Heart left ventricle (tissue), 16 donors: ENCODE measurements around the gene CD160. TPM values are rescaled to one million over a fixed set of nuclear protein-coding genes. Genes with fewer than 3 reads are reported as not detected.
"Not testable (repeated sequence)": the region's sequence is repeated elsewhere in the genome, so short reads cannot be mapped to it uniquely, and the experiment has no call there.

Experiments used
- ATAC-seq, 4 donors: fragments of 200-7000 bp; cut with Tn5 transposase; one replicate each; pipeline ENCODE4 v1.9.1; 2020 to 2022; ENCODE audit warnings: moderate library complexity in 4 of 4, mild to moderate bottlenecking in 3 of 4, moderate number of reproducible peaks in 1 of 4
- DNase-seq, 5 donors: peaks; one replicate each; pipeline ENCODE4 v3.0.0-alpha.2; 2020
- H3K27ac ChIP-seq, 12 donors: fragments of 200-600 bp; sonication (generic) in 4 of 12; one replicate each; pipeline versions ENCODE4 v1.5.0 to v1.8.0; 2016 to 2022; ENCODE audit warnings: mild to moderate bottlenecking in 2 of 12
- H3K27me3 ChIP-seq, 9 donors: fragments of 200-600 bp; sonication (generic) in 2 of 9; one replicate each; pipeline versions ENCODE4 v1.5.1 to v1.8.0; 2016 to 2022; ENCODE audit warnings: mild to moderate bottlenecking in 3 of 9
- H3K36me3 ChIP-seq, 9 donors: fragments of 200-600 bp; sonication (generic) in 2 of 9; one replicate each; pipeline versions ENCODE4 v1.5.0 to v1.8.0; 2018 to 2022; ENCODE audit warnings: mild to moderate bottlenecking in 2 of 9
- H3K4me1 ChIP-seq, 12 donors: fragments of 200-600 bp; sonication (generic) in 4 of 12; one replicate each; pipeline versions ENCODE4 v1.5.0 to v1.8.0; 2016 to 2022; ENCODE audit warnings: mild to moderate bottlenecking in 3 of 12
- H3K4me3 ChIP-seq, 12 donors: fragments of 200-600 bp; sonication (generic) in 4 of 12; one replicate each; pipeline versions ENCODE4 v1.5.0 to v1.8.0; 2017 to 2022; ENCODE audit warnings: mild to moderate bottlenecking in 9 of 12, moderate library complexity in 4 of 12
- H3K9me3 ChIP-seq, 12 donors: fragments of 200-600 bp; sonication (generic) in 4 of 12; one replicate each; pipeline versions ENCODE4 v1.5.0 to v1.8.0; 2016 to 2022; ENCODE audit warnings: mild to moderate bottlenecking in 1 of 12
- POLR2A ChIP-seq, 2 donors: fragments of 450-650 bp; IDR thresholded peaks; one replicate each; pipeline ENCODE4 v1.6.1; 2017; ENCODE audit warnings: antibody characterized with exemption in 2 of 2, mild to moderate bottlenecking in 2 of 2, moderate library complexity in 2 of 2
- WGBS, 4 donors: extraction: QIAGEN DNeasy Blood & Tissue Kit in 2 of 4; methylation state at CpG; one replicate each; pipeline versions ENCODE4 v1.1.5 to v1.1.7; 2013 to 2018; 5-methylcytosine and 5-hydroxymethylcytosine counted together
- intact Hi-C, 10 donors: fragments of 100-400 bp; cut with DNase I; formaldehyde crosslinking; loops; one replicate each; pipeline versions ENCODE4 v1.11.1 to v1.14.2; 2022
- long read RNA-seq, 3 donors: library from polyadenylated mRNA; unstranded; transcript quantifications; one replicate each; pipeline ENCODE4 v2.0.0, GENCODE V29; 2020 to 2021
- polyA plus RNA-seq, 2 donors: library from polyadenylated mRNA; stranded (reverse); fragments of 200-250 nt; gene quantifications; one replicate each; pipeline ENCODE4 v1.2.3, GENCODE V29; 2013
- total RNA-seq, 9 donors: library from RNA; depleted of rRNA in 2 of 9; stranded (reverse); fragments of >200 nt in 2 of 9; fragmentation: NEBNext Ultra II Directional in 3 of 9; extraction: Animal tissue kit (Norgen Biotek cat#: 25700) in 3 of 9; gene quantifications; one replicate each; pipeline versions ENCODE4 v1.1.0 to v1.2.4, GENCODE V29; 2016 to 2023
- TF ChIP-seq, protein P1 (sequence below), 12 donors: fragments of 200-600 bp; sonication (generic) in 4 of 12; IDR thresholded peaks; one replicate each; pipeline versions ENCODE4 v1.5.0 to v1.8.0; 2018 to 2022; ENCODE audit warnings: antibody characterized with exemption in 12 of 12, mild to moderate bottlenecking in 5 of 12
- donor health status: ischemic (EF 13 %, LVEDD 7.1; RV severe dilation, severe dysfunction).
- donor health status: healthy with polysubstance abuse.
- donor health status: DM: no; HTN: yes; CAD: no.
- donor health status: DM: no; HTN: no; CAD: no.
- donor health status: ischemic (EF 25% LVEDD 6.9; RV normal size, moderate dysfunction).
- donor health status: ischemic (EF 25% LVEDD 5.7; RV mildly dilated, moderate dysfunction).
- donor health status: healthy.
- donor health status: DM: yes; HTN: yes; CAD: no.
- donor health status: ischemic (EF 35%, LVEDD 5.7; RV mildly dilated, moderate dysfunction).
- donor health status: nonischemic (EF 11% LVEDD 7.7; RV severe dilation, severe dysfunction).
- donor health status: DM: yes; HTN: yes; CAD: no.
- donor health status: PGD.
- donor health status: ischemic (EF 29% LVEDD 5.4; RV normal size, mild dysfunction).
- donor health status: nonischemic (EF 23%, LVEDD 6.1; RV moderate dilation, normal function).

The CD160 gene, protein sequence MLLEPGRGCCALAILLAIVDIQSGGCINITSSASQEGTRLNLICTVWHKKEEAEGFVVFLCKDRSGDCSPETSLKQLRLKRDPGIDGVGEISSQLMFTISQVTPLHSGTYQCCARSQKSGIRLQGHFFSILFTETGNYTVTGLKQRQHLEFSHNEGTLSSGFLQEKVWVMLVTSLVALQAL
- under 1 TPM in 2 of 9 donors, not detected in 7; 0.64 to 0.79 TPM for total RNA-seq
- polyA plus RNA-seq = not detected
- long read RNA-seq, donor 1, partial matches to known transcripts = 0 of 1 reads
- long read RNA-seq, donor 1, other reads (novel, unspliced or antisense) = 1 of 1 reads
- long read RNA-seq, donor 2 = 0 reads
- long read RNA-seq, donor 3, partial matches to known transcripts = 0 of 1 reads
- long read RNA-seq, donor 3, other reads (novel, unspliced or antisense) = 1 of 1 reads

DNA sequence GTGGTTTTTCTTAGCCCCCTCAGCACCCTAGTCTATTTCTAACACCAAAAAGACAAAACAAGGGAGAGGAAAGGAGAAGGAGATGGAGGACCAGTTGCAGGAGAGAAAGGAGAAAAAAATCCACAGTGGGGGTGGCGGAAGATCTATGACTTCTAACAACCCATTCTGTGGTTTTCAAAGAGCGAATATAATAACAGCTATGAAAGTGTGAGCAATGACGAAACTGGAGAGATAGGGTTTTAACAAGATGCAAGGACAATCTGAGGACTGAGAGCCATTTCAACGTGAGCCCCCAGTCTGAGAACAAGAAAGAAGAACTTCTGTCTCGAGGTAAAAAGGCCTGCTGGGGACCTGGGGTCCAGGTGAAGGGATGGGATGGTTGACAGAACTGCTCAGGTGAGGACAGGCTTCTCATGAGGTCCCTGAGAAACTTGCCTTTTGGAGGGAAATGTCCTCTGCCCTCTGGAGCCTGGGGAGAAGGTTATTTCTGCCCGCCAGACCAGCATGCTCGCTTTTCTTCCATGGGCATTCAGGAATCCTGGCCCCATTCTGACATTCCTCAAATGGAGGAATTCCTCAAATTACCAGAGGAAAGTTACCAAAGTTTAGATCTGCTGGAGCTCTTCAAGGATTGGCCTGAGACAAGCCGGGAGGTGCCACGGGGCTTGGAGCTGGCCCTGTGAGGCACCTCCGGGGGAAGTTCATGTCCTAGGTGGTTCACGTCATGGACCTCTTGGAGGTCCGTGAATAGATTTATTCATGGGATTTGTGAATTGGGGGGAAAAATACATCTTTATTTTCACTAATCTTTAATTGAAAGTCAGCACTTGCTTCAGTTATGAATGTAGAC, at the start of gene CD160:
TSS of gene CD160 (plus strand) at position 270 of the 850 bp plus-strand sequence. CDS start 8,829 bp downstream, outside the sequence.
- TF ChIP-seq POLR2A (IDR thresholded peaks at IDR 0.05) = no peak
- TF ChIP-seq, protein P1, sequence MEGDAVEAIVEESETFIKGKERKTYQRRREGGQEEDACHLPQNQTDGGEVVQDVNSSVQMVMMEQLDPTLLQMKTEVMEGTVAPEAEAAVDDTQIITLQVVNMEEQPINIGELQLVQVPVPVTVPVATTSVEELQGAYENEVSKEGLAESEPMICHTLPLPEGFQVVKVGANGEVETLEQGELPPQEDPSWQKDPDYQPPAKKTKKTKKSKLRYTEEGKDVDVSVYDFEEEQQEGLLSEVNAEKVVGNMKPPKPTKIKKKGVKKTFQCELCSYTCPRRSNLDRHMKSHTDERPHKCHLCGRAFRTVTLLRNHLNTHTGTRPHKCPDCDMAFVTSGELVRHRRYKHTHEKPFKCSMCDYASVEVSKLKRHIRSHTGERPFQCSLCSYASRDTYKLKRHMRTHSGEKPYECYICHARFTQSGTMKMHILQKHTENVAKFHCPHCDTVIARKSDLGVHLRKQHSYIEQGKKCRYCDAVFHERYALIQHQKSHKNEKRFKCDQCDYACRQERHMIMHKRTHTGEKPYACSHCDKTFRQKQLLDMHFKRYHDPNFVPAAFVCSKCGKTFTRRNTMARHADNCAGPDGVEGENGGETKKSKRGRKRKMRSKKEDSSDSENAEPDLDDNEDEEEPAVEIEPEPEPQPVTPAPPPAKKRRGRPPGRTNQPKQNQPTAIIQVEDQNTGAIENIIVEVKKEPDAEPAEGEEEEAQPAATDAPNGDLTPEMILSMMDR (IDR thresholded peaks at IDR 0.05) = no peak
- H3K4me1 ChIP-seq = peaks cover 0 to 18% (median 10%) of the 10 kb centered on the region in 12 donors
- H3K9me3 ChIP-seq = no peaks in the 10 kb centered on the region
- no peaks in the 10 kb centered on the region for H3K36me3 ChIP-seq
- DNase-seq = no peak
- no peak within 1 kb of the TSS for H3K27ac ChIP-seq
- H3K27me3 ChIP-seq = peaks cover 0 to 6% (median 0%) of the 10 kb centered on the region in 9 donors
- ATAC-seq = no peak
- no peak within 1 kb of the TSS for H3K4me3 ChIP-seq
- 89 to 93% (median 90%) methylated on average over 12 of the region's 12 CpGs for WGBS, 4 donors
- intact Hi-C loops = no loop called here

DNA sequence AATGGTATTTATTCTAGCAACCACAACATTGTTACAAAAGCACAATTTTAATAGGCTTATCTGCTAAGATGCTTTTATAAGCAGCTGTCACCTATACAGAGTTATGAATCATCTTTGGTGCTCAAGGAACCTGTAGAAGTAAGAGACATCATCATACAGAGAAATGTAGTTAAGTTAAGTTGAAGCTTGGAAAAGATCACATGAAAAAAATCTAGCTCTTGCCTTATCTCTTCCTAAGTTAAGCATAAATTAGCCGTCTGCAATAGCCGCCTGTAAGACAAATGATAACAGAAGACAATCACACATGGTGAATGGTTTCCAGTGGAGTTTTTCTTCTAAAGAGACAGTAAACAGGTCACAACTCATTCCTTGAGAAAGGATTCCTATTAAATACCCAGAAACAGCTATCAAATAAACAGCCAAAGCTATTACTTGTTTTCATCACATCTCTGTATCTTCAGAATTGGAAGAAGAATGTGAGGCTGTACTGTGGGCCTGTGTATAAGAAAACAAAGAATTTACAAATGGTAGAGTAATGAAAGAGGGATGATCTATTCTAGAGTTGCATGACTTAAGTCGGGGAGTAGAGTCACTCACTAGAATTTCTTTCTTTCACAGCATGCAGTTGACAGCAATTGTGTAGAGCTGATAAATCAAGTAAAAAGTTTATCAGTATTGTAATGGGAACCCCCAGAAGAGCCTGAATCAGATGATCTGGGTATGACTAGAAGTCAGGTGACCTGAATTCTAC, 48.1 kb upstream of the CD160 start:
- intact Hi-C loops, H3K9me3 ChIP-seq, H3K27me3 ChIP-seq, H3K4me3 ChIP-seq, H3K4me1 ChIP-seq, ATAC-seq, DNase-seq, H3K27ac ChIP-seq: not testable (repeated sequence)
- 75 to 88% (median 80%) methylated on average over 2 of the region's 3 CpGs for WGBS, 4 donors
- H3K36me3 ChIP-seq = peaks cover 0 to 11% (median 0%) of the 10 kb centered on the region in 9 donors

DNA sequence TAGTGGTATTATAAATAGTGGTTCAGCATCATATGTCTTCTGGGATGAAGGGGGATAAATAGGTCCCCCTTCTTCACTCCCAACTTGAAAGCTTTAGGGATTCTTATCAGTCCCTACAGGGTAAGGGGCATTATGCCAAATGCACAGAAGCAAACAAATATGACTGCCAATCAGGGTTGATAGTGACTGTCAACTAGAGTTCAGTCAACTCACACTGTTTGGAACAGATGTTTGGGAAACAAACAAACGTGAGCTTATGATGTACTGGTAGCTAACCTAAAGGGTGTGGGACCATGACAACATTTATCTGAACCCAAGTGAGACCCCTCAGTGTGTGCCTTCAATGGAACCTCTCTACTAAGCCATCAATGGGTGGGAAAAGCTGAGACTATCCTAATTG, 46.1 kb upstream of the CD160 start:
- H3K27me3 ChIP-seq, H3K4me3 ChIP-seq, H3K36me3 ChIP-seq, ATAC-seq, H3K9me3 ChIP-seq, H3K4me1 ChIP-seq, intact Hi-C loops, DNase-seq, H3K27ac ChIP-seq: not testable (repeated sequence)
- WGBS, 4 donors = no CpG with 5 or more reads among the region's 1 CpG

DNA sequence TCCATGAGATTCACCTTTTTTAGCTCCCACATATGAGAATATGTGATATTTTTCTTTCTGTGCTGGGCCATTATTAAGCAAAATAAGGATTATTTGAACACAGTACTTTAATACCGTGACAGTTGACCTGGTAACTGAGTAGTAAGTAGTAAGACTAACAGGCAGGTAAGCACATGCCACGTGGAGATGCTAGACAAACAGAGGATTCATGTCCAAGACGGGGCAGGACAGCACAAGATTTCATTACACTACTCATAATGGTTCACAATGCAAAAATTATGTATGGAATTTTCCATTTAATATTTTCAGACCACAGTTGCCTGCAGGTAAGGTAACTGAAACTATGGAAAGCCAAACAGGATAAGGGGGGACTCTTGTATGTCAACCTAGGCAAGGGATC, 34.4 kb upstream of the CD160 start:
- H3K9me3 ChIP-seq, intact Hi-C loops, H3K36me3 ChIP-seq, H3K27ac ChIP-seq, H3K4me3 ChIP-seq, DNase-seq, ATAC-seq, H3K27me3 ChIP-seq: not testable (repeated sequence)
- 92% methylated on average over 2 of the region's 3 CpGs; no CpG with 5 or more reads in 2 of the 4 donors for WGBS, 4 donors
- peaks cover 0 to 10% (median 0%) of the 10 kb centered on the region in 12 donors for H3K4me1 ChIP-seq

DNA sequence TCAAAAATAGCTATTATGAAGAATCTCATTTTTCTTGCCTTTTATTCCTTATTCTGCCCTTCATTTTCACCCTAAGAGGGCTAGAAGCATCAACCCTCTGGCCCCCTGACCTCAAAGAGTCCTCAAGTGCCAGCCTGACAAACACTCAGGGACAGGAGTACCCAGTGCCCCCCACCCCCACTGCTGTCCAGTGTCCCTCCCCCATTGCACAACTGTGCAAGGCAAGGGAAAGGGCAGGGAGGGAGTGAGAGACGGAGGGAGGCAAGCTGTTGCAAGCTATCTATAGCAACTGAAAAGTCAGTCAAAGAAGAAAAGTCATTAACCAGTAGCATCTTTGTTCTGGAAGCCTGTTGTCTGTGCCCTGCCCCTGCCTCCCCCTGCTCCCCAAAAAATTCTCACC, 33.2 kb upstream of the CD160 start:
- intact Hi-C loops, H3K27ac ChIP-seq, DNase-seq, H3K36me3 ChIP-seq, ATAC-seq, H3K4me3 ChIP-seq, H3K9me3 ChIP-seq, H3K27me3 ChIP-seq: not testable (repeated sequence)
- peaks cover 0 to 22% (median 0%) of the 10 kb centered on the region in 12 donors for H3K4me1 ChIP-seq
- 83 to 89% (median 85%) methylated on average over 1 of the region's 1 CpG for WGBS, 4 donors
